GM12878 (cell line): ENCODE data around the gene ATXN7L1. TPM values are rescaled to one million over a fixed set of nuclear protein-coding genes. Genes with fewer than 3 reads are reported as not detected.

Experiments used
- ATAC-seq: fragments of 200-7000 bp; cut with Tn5 transposase; 3 replicates; pipeline ENCODE4 v1.9.1; 2020; ENCODE audit warnings: mild to moderate bottlenecking, moderate library complexity
- BruUV-seq: library from RNA; stranded (reverse); fragments of 400-500 nt; replicated peaks from 2 replicates; lab custom pipeline; 2021; lab: Mats Ljungman, UMichigan
- CTCF ChIA-PET: fragments of 300-600 bp; sonication (Branson Sonifier 250); formaldehyde crosslinking; extraction: SDS; loops from one replicate; lab custom pipeline; 2021; ENCODE audit warnings: inconsistent platforms; lab: Yijun Ruan, JAX
- POLR2A ChIA-PET: fragments of 350-600 bp; formaldehyde crosslinking; extraction: SDS; loops from one replicate; lab custom pipeline; 2021; ENCODE audit warnings: inconsistent platforms; lab: Charles Lee
- RAD21 ChIA-PET: fragments of 300-600 bp; sonication (Branson Sonifier 250); formaldehyde crosslinking; loops from one replicate; lab custom pipeline; 2023; ENCODE audit warnings: antibody characterized with exemption; ENCODE audit not compliant: unreplicated experiment; lab: Charles Lee
- SMC1A ChIA-PET: fragments of 300-600 bp; sonication (Branson Sonifier 250); formaldehyde crosslinking; loops from one replicate; lab custom pipeline; 2023; ENCODE audit not compliant: unreplicated experiment, uncharacterized antibody; lab: Charles Lee
- DNase-seq: peaks from one replicate; pipeline ENCODE4 v3.0.0-alpha.2; 2011; ENCODE audit warnings: low read depth, low spot score
- FAIRE-seq: peaks from 3 replicates; lab custom pipeline; 2011; peaks lifted over from hg19 to GRCh38; lab: Jason Lieb, UNC
- H2AFZ ChIP-seq: 2 replicates; pipeline ENCODE4 v1.6.0; 2011; ENCODE audit warnings: low read depth, low read length, control low read depth; ENCODE audit not compliant: control insufficient read depth
- H3K27ac ChIP-seq: 2 replicates; pipeline ENCODE4 v1.5.1; 2011; ENCODE audit warnings: control low read depth; ENCODE audit not compliant: control insufficient read depth, insufficient read depth
- H3K27me3 ChIP-seq, 2 experiments: replicated peaks in 1 of 2; 2 replicates each; pipeline versions ENCODE4 v1.6.0 to v1.6.1; 2011; ENCODE audit warnings: low read length in 1 of 2; ENCODE audit not compliant: control insufficient read depth in 2 of 2, insufficient read depth in 2 of 2
- H3K36me3 ChIP-seq, 2 experiments: 2 replicates each; pipeline ENCODE4 v1.5.1; 2011; ENCODE audit warnings: low read length in 1 of 2; ENCODE audit not compliant: control insufficient read depth in 2 of 2, insufficient read depth in 2 of 2
- H3K4me1 ChIP-seq: 2 replicates; pipeline ENCODE4 v1.6.1; 2011; ENCODE audit warnings: mild to moderate bottlenecking, low read length, moderate library complexity, mixed read lengths; ENCODE audit not compliant: control insufficient read depth, insufficient read depth
- H3K4me2 ChIP-seq: 2 replicates; pipeline ENCODE4 v1.6.0; 2011; ENCODE audit warnings: control low read depth; ENCODE audit not compliant: control insufficient read depth, insufficient read depth
- H3K4me3 ChIP-seq: fragments of 200-600 bp; sonication (generic); 2 replicates; pipeline ENCODE4 v1.5.1; 2016
- H3K79me2 ChIP-seq: 2 replicates; pipeline ENCODE4 v1.6.0; 2011; ENCODE audit warnings: low read length; ENCODE audit not compliant: control insufficient read depth, insufficient read depth
- H3K9ac ChIP-seq: 2 replicates; pipeline ENCODE4 v1.8.0; 2011; ENCODE audit warnings: low read length, control low read depth, mixed read lengths; ENCODE audit not compliant: control insufficient read depth, insufficient read depth
- H3K9me3 ChIP-seq: replicated peaks from 3 replicates; pipeline ENCODE4 v1.5.1; 2011; ENCODE audit warnings: mild to moderate bottlenecking, low read length; ENCODE audit not compliant: control insufficient read depth, insufficient read depth
- H4K20me1 ChIP-seq: 2 replicates; pipeline ENCODE4 v1.6.0; 2011; ENCODE audit not compliant: control insufficient read depth, insufficient read depth
- ETV6 ChIP-seq, 2 experiments: fragments of 450-650 bp in 1 of 2; IDR thresholded peaks in 1 of 2; conservative IDR thresholded peaks in 1 of 2; 2 replicates each; pipeline ENCODE4 v1.6.1; 2014; ENCODE audit warnings: antibody characterized with exemption in 1 of 2, borderline replicate concordance in 1 of 2, low read depth in 1 of 2, mild to moderate bottlenecking in 1 of 2, moderate library complexity in 1 of 2
- MTA2 ChIP-seq: fragments of 450-650 bp; IDR thresholded peaks from 2 replicates; pipeline ENCODE4 v1.6.1; 2016; ENCODE audit warnings: low read depth, mild to moderate bottlenecking, moderate library complexity
- SKIL ChIP-seq: fragments of 450-650 bp; IDR thresholded peaks from 2 replicates; pipeline ENCODE4 v1.6.1; 2017; ENCODE audit warnings: mild to moderate bottlenecking, low read depth, inconsistent platforms; ENCODE audit not compliant: poor library complexity, severe bottlenecking
- WGBS: methylation state at CpG from one replicate; pipeline ENCODE4 v1.1.6; 2016; ENCODE audit warnings: low lambda C conversion rate; ENCODE audit not compliant: insufficient replicate concordance, insufficient coverage; ENCODE audit errors: missing lambda C conversion rate; 5-methylcytosine and 5-hydroxymethylcytosine counted together
- in situ Hi-C: fragments of 300-500 bp; cut with MboI; formaldehyde crosslinking; loops from 9 replicates; pipeline ENCODE4 v1.14.3; 2018; ENCODE audit warnings: mixed read lengths
- intact Hi-C: fragments of 100-400 bp; cut with micrococcal nuclease; formaldehyde crosslinking; loops from one replicate; pipeline ENCODE4 v1.14.2; 2022; ENCODE audit not compliant: unreplicated experiment
- polyA plus RNA-seq, 11 experiments: library from polyadenylated mRNA; depleted of rRNA in 4 of 11; unstranded in 6 of 11; stranded (reverse) in 5 of 11; fragments of >200 nt; fragmentation: Nextera tagmentation in 4 of 11; fragmentation: Illumina TruSeq in 1 of 11; extraction: Ambion mirVana in 4 of 11; extraction: Trizol in 1 of 11; gene quantifications; 1 replicate in 1 of 11; 2 replicates in 10 of 11; pipeline versions ENCODE4 v1.2.1 to v1.2.3, GENCODE V29; 2011 to 2016; ENCODE audit warnings: inconsistent platforms in 2 of 11, missing spikeins in 2 of 11, low read depth in 1 of 11
- total RNA-seq, 4 experiments: library from RNA; depleted of rRNA in 3 of 4; stranded (reverse); fragments of >200 nt in 3 of 4; fragmentation: Illumina TruSeq in 1 of 4; extraction: Trizol in 1 of 4; gene quantifications; 2 replicates each; pipeline versions ENCODE4 v1.2.1 to v1.2.3, GENCODE V29; 2013 to 2021

Gene ATXN7L1
- total and polyA plus RNA-seq, 10 of the 15 experiments (the other 5 are each of a cell fraction or from before 2014, with no cell fraction given) = 0.40 to 2.9 (median 1.2) TPM

GRCh38 chr7:105779856-105780780 is 96.3 kb downstream of the ATXN7L1 start:
- WGBS = 26% methylated on average over 4 of the region's 4 CpGs

More at GRCh38 chr7:105779856-105780780, 96.3 kb downstream of the ATXN7L1 start:
- no peak overlapping the region for H3K27ac ChIP-seq
- no peaks in the 10 kb centered on the region for H3K4me1 ChIP-seq
- no peak overlapping the region for H2AFZ ChIP-seq
- intact Hi-C loops (no loop called here), in situ Hi-C loops (no loop called here)
- CTCF ChIA-PET = interaction anchor here (0.7 to 1.5 kb wide), 3 partner anchors 12 to 28 kb away, joined by 3 to 4 read pairs (median 4); no protein-coding TSS in a partner anchor
- H3K9me3 ChIP-seq = no peaks in the 10 kb centered on the region
- BruUV-seq = no TSS peak
- ATAC-seq (no peak), FAIRE-seq (no peak), DNase-seq (no peak)
- H3K79me2 ChIP-seq = no peaks in the 10 kb centered on the region
- no peak overlapping the region for H3K9ac ChIP-seq
- H4K20me1 ChIP-seq = no peaks in the 10 kb centered on the region
- H3K27me3 ChIP-seq = peaks cover 0 to 4% of the 10 kb centered on the region in 2 experiments; a peak in 1 of 4 replicates
- no peaks in the 10 kb centered on the region for H3K36me3 ChIP-seq
- POLR2A ChIA-PET = no interaction called here
- RAD21 ChIA-PET = no interaction called here
- SMC1A ChIA-PET = interaction anchor here (0.7 kb wide), 2 partner anchors 79 to 106 kb away, joined by 3 read pairs; no protein-coding TSS in a partner anchor
- TF ChIP-seq MTA2 (peak; percentile 46; the same call in 1 of the 2 replicates), SKIL (no peak), ETV6 (conservative IDR thresholded peaks at IDR 0.05 in 1 of 2, IDR thresholded peaks at IDR 0.05 in 1 of 2; ENCODE audit: borderline replicate concordance in 1 of 2, low read depth in 1 of 2) (no peak)
- H3K4me2 ChIP-seq = no peak overlapping the region
- no peak overlapping the region for H3K4me3 ChIP-seq
